Hematopoietic multipotent progenitor cell treated with erythropoietin and hydrocortisone succinate and interleukin-3 and kit ligand, for 17 days (in vitro differentiated cells): ENCODE results near the gene SUPT3H.
"Not testable (repeated sequence)": the region's sequence is repeated elsewhere in the genome, so short reads cannot be mapped to it uniquely, and the experiment has no call there.

Source experiments
- DNase-seq: peaks from one replicate; pipeline ENCODE4 v3.0.0-alpha.2; 2015; ENCODE audit warnings: low spot score

Gene SUPT3H

GRCh38 chr6:45255434-45255833, 122.3 kb downstream of the SUPT3H start:
- DNase-seq, result no peak

GRCh38 chr6:45254253-45254652, 123.5 kb downstream of the SUPT3H start:
- DNase-seq, result no peak

GRCh38 chr6:45253453-45253852, 124.3 kb downstream of the SUPT3H start:
- DNase-seq, result no peak

GRCh38 chr6:45231660-45232059, 146.1 kb downstream of the SUPT3H start:
- DNase-seq, result no peak

- DNase-seq, result no peak
Measured at GRCh38 chr6:45229416-45229815, 148.3 kb downstream of the SUPT3H start.

- DNase-seq, result no peak
Measured at GRCh38 chr6:45226081-45226480, 151.7 kb downstream of the SUPT3H start.

- DNase-seq, result no peak
Measured at GRCh38 chr6:45222380-45222779, 155.4 kb downstream of the SUPT3H start.

GRCh38 chr6:45215759-45216158, 162.0 kb downstream of the SUPT3H start:
- DNase-seq, result no peak

- DNase-seq, result no peak
Measured at GRCh38 chr6:45212976-45213375, 164.8 kb downstream of the SUPT3H start.

GRCh38 chr6:45209762-45210161, 168.0 kb downstream of the SUPT3H start:
- DNase-seq, result no peak

- no peak for DNase-seq
Measured at GRCh38 chr6:45206793-45207492, 170.8 kb downstream of the SUPT3H start.

GRCh38 chr6:45201484-45201883, 176.2 kb downstream of the SUPT3H start:
- DNase-seq, result no peak

- DNase-seq, result no peak
Measured at GRCh38 chr6:45200510-45200909, 177.2 kb downstream of the SUPT3H start.

GRCh38 chr6:45199554-45199953, 178.2 kb downstream of the SUPT3H start:
- no peak for DNase-seq

- DNase-seq, result no peak
Measured at GRCh38 chr6:45196121-45196520, 181.6 kb downstream of the SUPT3H start.

GRCh38 chr6:45195137-45195536, 182.6 kb downstream of the SUPT3H start:
- no peak for DNase-seq

- no peak for DNase-seq
Measured at GRCh38 chr6:45192556-45192955, 185.2 kb downstream of the SUPT3H start.

- DNase-seq, result no peak
Measured at GRCh38 chr6:45191414-45191813, 186.3 kb downstream of the SUPT3H start.

GRCh38 chr6:45187836-45188235, 189.9 kb downstream of the SUPT3H start:
- DNase-seq, result no peak

- no peak for DNase-seq
Measured at GRCh38 chr6:45185403-45186251, 192.1 kb downstream of the SUPT3H start.

- DNase-seq, result no peak
Measured at GRCh38 chr6:45184937-45185336, 192.8 kb downstream of the SUPT3H start.

- no peak for DNase-seq
Measured at GRCh38 chr6:45184040-45184439, 193.7 kb downstream of the SUPT3H start.

- DNase-seq, result not testable (repeated sequence)
Measured at GRCh38 chr6:45176373-45176772, 201.4 kb downstream of the SUPT3H start.
